ENCODE measurements around the gene MAP4.

DNA sequence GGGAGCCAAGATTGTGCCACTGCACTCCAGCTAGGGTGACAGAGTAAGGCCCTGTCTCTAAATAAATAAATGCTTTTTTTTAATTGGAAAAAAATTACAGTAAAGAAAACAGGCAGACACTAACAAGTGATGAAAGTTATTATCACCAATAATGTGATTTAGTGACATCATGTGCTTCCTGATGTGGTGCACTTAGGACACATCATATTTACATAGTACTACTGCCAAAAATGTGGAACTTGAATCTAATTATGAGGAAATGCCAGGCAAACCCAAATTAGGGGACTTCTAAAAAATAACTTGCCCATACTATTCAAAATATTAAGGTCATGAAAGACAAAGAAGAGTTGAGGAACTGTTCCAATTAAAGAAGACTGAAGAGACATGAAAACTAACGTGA lies 30.8 kb downstream of the MAP4 start:
- TF ChIP-seq EP300 (IDR thresholded peaks at IDR 0.05), result no peak
- TF ChIP-seq, protein P1, sequence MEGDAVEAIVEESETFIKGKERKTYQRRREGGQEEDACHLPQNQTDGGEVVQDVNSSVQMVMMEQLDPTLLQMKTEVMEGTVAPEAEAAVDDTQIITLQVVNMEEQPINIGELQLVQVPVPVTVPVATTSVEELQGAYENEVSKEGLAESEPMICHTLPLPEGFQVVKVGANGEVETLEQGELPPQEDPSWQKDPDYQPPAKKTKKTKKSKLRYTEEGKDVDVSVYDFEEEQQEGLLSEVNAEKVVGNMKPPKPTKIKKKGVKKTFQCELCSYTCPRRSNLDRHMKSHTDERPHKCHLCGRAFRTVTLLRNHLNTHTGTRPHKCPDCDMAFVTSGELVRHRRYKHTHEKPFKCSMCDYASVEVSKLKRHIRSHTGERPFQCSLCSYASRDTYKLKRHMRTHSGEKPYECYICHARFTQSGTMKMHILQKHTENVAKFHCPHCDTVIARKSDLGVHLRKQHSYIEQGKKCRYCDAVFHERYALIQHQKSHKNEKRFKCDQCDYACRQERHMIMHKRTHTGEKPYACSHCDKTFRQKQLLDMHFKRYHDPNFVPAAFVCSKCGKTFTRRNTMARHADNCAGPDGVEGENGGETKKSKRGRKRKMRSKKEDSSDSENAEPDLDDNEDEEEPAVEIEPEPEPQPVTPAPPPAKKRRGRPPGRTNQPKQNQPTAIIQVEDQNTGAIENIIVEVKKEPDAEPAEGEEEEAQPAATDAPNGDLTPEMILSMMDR (IDR thresholded peaks at IDR 0.05), result no peak
- TF ChIP-seq POLR2A (IDR thresholded peaks at IDR 0.05), result no peak

Measured in stomach (tissue), 4 donors.